AG10803 (cell line): ENCODE results near the gene NEU2.

Source experiments
- DNase-seq: peaks from one replicate; pipeline ENCODE4 v3.0.0; 2010; ENCODE audit warnings: low read depth
- H3K4me3 ChIP-seq: 2 replicates; pipeline ENCODE4 v1.5.1; 2011; ENCODE audit warnings: mild to moderate bottlenecking, low read length, control low read depth
- CTCF ChIP-seq: conservative IDR thresholded peaks from 2 replicates; pipeline ENCODE4 v1.5.1; 2011; ENCODE audit warnings: mild to moderate bottlenecking, low read length, control low read depth, inconsistent platforms

The NEU2 gene

DNA sequence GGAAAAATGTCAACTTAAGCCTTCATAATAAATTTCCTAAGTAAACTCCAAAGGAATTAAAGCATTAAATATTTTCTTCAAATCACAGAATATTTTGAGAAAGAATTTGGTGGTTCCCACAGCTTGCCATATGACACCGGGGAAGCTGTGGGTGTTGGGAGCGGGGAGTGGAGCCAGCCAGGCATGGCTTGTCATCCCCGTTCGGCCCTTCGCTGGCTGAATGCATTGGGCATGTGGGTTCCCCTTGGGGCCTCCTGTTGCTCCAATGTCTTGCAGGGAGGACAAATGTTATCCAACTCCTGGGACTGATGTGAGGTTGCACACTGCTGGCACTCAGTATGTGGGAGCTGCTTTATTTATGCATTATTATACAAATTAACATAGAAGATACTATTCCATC is 38.0 kb upstream of the NEU2 start:
- DNase-seq, result no peak
- H3K4me3 ChIP-seq, result no peak overlapping the region
- TF ChIP-seq CTCF, result no peak

- no peak overlapping the region for H3K4me3 ChIP-seq
- TF ChIP-seq CTCF, result no peak
- no peak for DNase-seq
Observed at GRCh38 chr2:232997749-232998665, 34.5 kb upstream of the NEU2 start.

GRCh38 chr2:232998666-232998985 is 33.8 kb upstream of the NEU2 start:
- no peak overlapping the region for H3K4me3 ChIP-seq
- DNase-seq, result no peak
- TF ChIP-seq CTCF, result no peak

DNA sequence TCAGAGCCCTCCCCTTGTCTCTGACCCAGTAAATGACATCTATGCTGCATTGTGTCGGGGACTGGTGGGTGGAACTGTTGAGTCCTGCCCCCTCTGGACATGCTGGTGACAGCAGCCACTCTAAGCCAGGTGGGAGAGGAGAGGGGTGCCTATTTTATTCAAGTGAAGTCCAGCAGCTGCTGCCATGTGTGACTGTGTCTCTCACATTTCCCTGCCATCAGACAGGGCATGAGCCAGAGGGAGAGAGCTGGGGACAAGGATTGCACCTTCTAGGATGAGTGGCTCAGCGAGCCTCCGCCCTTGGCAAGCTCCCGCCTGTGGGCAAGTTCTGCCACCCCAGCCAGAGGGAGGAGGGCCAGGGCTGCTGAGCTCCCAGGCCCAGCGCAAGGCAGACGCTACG is 33.1 kb upstream of the NEU2 start:
- DNase-seq, result no peak
- TF ChIP-seq CTCF, result no peak
- no peak overlapping the region for H3K4me3 ChIP-seq

GRCh38 chr2:233000886-233001750 is 31.4 kb upstream of the NEU2 start:
- no peak for TF ChIP-seq CTCF
- DNase-seq, result no peak
- H3K4me3 ChIP-seq, result no peak overlapping the region

DNA sequence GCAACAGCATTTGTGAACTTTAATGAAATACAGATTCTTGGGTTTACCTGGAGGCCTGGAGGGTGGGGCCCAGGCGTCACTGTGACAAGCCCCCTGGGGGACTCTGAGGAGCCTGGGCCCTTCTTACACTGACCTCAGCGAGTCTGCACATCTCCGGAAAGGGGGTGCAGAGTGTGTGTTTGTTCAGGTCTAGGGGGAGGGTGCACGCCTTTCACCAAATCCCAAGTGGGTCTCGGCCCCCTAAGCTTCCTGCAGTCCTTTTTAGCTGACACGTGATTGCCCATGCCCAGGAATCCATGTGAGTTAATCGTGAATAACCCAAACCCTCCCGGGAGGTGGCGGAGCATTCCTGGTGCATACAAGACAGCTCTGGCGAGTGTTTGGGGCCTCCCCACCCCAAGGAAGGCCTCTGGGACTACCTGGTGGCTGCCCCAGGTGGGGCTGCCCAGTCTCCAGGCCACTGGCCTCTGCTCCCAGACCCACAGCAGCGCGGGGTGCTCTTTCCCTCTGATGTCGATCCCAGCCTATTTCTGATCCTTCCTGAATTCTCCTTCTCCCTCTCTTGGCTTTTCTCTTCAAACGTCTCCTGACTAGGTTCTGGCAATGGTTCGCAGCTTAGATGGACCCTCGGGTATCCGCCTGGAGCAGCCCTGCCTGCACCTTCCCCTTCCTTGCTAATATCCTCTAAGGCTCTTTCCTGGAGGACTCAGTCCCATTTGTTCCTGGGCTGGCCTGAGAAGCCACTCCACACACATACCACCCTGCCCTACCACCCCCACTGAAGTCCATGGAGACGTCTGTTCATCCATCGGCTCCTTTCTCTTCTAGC is 29.4 kb upstream of the NEU2 start:
- TF ChIP-seq CTCF, result no peak
- no peak for DNase-seq
- H3K4me3 ChIP-seq, result no peak overlapping the region
